ENCODE data around the gene C22orf39. TPM values are rescaled to one million over a fixed set of nuclear protein-coding genes. Genes with fewer than 3 reads are reported as not detected.

Gene C22orf39
- total RNA-seq, 4 donors from 2014 or later: 66.9 to 90.0 (median 83.1) TPM

DNA sequence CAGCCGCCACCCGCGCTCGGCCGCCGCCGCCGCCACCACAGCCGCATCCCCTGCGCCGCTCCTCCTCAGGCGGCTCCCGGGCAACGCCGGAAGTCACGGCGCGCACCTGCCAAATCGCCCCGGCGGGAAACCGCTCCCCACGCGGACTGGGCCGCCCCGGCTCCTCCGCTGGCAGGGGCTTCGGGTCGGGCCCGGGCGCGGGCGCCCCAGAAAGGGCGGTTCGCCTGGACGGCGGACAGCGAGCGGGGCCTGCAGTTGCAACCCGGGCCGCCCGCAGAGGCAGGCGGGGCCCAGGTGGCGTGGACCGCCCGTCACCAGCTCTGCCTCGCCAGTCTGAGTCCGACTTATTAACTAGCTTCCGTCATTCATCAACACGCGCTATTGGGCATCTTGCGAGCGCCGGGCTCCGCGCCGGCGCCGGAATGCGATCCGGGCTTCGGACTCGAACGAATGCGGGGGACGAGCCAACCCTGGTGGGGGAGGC is 15.8 kb downstream of the C22orf39 start, which contains the start of gene HIRA:
TSS of gene HIRA (minus strand) at position 85 of the 484 bp plus-strand sequence. CDS start 257 bp downstream, outside the sequence.
- Histone ChIP-seq H3K27me3 (no peaks in the 10 kb centered on the region), H3K27ac (peak within 1 kb of the TSS; percentile 98 to 99 (median 99)), H3K4me1 (peaks cover 39 to 45% of the 10 kb centered on the region in 2 donors), H3K4me3 (replicated peaks in 1 of 3) (peak within 1 kb of the TSS; percentile 78 to 98 (median 91)), H3K9me3 (no peaks in the 10 kb centered on the region), H3K36me3 (peaks cover 0 to 15% of the 10 kb centered on the region in 2 donors)
- DNase-seq: peak; percentile 74 to 76
- WGBS, 2 donors: 0% methylated on average over 15 of the region's 66 CpGs; no CpG with 5 or more reads in 1 of the 2 donors
- intact Hi-C loops (cut with DNase I): loop anchor here (5.0 to 10.0 kb wide), 3 partner anchors 77 to 287 kb away; partner anchors contain the start of genes ESS2 and SLC25A1
- no peak for TF ChIP-seq POLR2A (IDR thresholded peaks at IDR 0.05)
- TF ChIP-seq, protein P1, sequence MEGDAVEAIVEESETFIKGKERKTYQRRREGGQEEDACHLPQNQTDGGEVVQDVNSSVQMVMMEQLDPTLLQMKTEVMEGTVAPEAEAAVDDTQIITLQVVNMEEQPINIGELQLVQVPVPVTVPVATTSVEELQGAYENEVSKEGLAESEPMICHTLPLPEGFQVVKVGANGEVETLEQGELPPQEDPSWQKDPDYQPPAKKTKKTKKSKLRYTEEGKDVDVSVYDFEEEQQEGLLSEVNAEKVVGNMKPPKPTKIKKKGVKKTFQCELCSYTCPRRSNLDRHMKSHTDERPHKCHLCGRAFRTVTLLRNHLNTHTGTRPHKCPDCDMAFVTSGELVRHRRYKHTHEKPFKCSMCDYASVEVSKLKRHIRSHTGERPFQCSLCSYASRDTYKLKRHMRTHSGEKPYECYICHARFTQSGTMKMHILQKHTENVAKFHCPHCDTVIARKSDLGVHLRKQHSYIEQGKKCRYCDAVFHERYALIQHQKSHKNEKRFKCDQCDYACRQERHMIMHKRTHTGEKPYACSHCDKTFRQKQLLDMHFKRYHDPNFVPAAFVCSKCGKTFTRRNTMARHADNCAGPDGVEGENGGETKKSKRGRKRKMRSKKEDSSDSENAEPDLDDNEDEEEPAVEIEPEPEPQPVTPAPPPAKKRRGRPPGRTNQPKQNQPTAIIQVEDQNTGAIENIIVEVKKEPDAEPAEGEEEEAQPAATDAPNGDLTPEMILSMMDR (IDR thresholded peaks at IDR 0.05): no peak

- Histone ChIP-seq H3K4me3 (replicated peaks in 1 of 3) (peak overlapping the region; percentile 19 to 91 (median 76)), H3K9me3 (no peaks in the 10 kb centered on the region), H3K36me3 (peaks cover 0 to 11% of the 10 kb centered on the region in 2 donors), H3K4me1 (peaks cover 45 to 52% of the 10 kb centered on the region in 2 donors), H3K27me3 (no peaks in the 10 kb centered on the region), H3K27ac (peak overlapping the region; percentile 80 to 98 (median 89))
- TF ChIP-seq, protein P1 (IDR thresholded peaks at IDR 0.05): no peak
- no peak for TF ChIP-seq POLR2A (IDR thresholded peaks at IDR 0.05)
- intact Hi-C loops (cut with DNase I): loop anchor here (5.0 to 10.0 kb wide), 3 partner anchors 76 to 286 kb away; partner anchors contain the start of genes ESS2 and SLC25A1
- 0 to 2% methylated on average over 5 to 17 of the region's 53 CpGs for WGBS, 2 donors
- DNase-seq: peak; percentile 36 to 39
Observed at GRCh38 chr22:19430890-19431541, 16.5 kb downstream of the C22orf39 start.

- H3K4me1 ChIP-seq: peaks cover 53 to 60% of the 10 kb centered on the region in 2 donors
- TF ChIP-seq, protein P1 (IDR thresholded peaks at IDR 0.05): no peak
- TF ChIP-seq POLR2A (IDR thresholded peaks at IDR 0.05): peak in 1 of 2 donors; percentile 62
- intact Hi-C loops (cut with DNase I): loop anchor here (5.0 to 10.0 kb wide), 3 partner anchors 75 to 285 kb away; partner anchors contain the start of genes ESS2 and SLC25A1
Observed at GRCh38 chr22:19429950-19430889, 17.3 kb downstream of the C22orf39 start.

GRCh38 chr22:19424186-19424500 is 23.4 kb downstream of the C22orf39 start:
- DNase-seq: no peak
- H3K4me1 ChIP-seq: peaks cover 88 to 92% of the 10 kb centered on the region in 2 donors
- no peaks in the 10 kb centered on the region for H3K36me3 ChIP-seq
- no peaks in the 10 kb centered on the region for H3K9me3 ChIP-seq
- WGBS, 2 donors: 76 to 77% methylated on average over 3 of the region's 3 CpGs
- H3K27me3 ChIP-seq: no peaks in the 10 kb centered on the region
- TF ChIP-seq, protein P1 (IDR thresholded peaks at IDR 0.05): no peak
- no peak for TF ChIP-seq POLR2A (IDR thresholded peaks at IDR 0.05)
- no peak overlapping the region for H3K4me3 ChIP-seq (replicated peaks in 1 of 3)
- peak overlapping the region; percentile 69 to 91 (median 82) for H3K27ac ChIP-seq
- intact Hi-C loops (cut with DNase I): no loop called here

More at GRCh38 chr22:19429950-19430889, 17.3 kb downstream of the C22orf39 start:
- H3K27me3 ChIP-seq: no peaks in the 10 kb centered on the region
- H3K27ac ChIP-seq: peak overlapping the region; percentile 80 to 98 (median 89)
- DNase-seq: peak; percentile 61 to 74
- no peaks in the 10 kb centered on the region for H3K9me3 ChIP-seq
- H3K4me3 ChIP-seq (replicated peaks in 1 of 3): peak overlapping the region; percentile 19 to 91 (median 76)
- H3K36me3 ChIP-seq: peaks cover 0 to 5% of the 10 kb centered on the region in 2 donors
- WGBS, 2 donors: 11 to 12% methylated on average over 9 to 10 of the region's 12 CpGs

All from thyroid gland (tissue), 4 donors.